H1 (cell line): ENCODE results near the gene RRBP1. TPM values are rescaled to one million over a fixed set of nuclear protein-coding genes. Genes with fewer than 3 reads are reported as not detected.

ENCODE experiments used
- CTCF ChIA-PET: fragments of 300-600 bp; sonication (Branson Sonifier 250); formaldehyde crosslinking; loops from one replicate; lab custom pipeline; 2021; ENCODE audit not compliant: partially characterized antibody; lab: Charles Lee
- POLR2A ChIA-PET: fragments of 300-600 bp; sonication (Branson Sonifier 250); formaldehyde crosslinking; loops from one replicate; lab custom pipeline; 2021; ENCODE audit warnings: inconsistent platforms; ENCODE audit not compliant: partially characterized antibody; lab: Charles Lee
- DNase-seq, 2 experiments: peaks; one replicate each; pipeline versions ENCODE4 v3.0.0 to v3.0.0-alpha.2; 2010 to 2022; ENCODE audit warnings: low spot score in 2 of 2, low read depth in 1 of 2, mixed read lengths in 1 of 2
- FAIRE-seq: peaks from 2 replicates; lab custom pipeline; 2011; peaks lifted over from hg19 to GRCh38; lab: Jason Lieb, UNC
- H2AFZ ChIP-seq: 2 replicates; pipeline ENCODE4 v1.8.1; 2012; ENCODE audit warnings: low read length, inconsistent platforms
- H2AK5ac ChIP-seq: 2 replicates; pipeline ENCODE4 v1.6.1; 2013; ENCODE audit warnings: low read depth, low read length
- H2BK120ac ChIP-seq: replicated peaks from 2 replicates; pipeline ENCODE3; 2013; ENCODE audit warnings: low read depth, low read length, inconsistent platforms
- H2BK12ac ChIP-seq: 2 replicates; pipeline ENCODE4 v1.6.1; 2013; ENCODE audit warnings: low read depth, low read length
- H2BK15ac ChIP-seq: 2 replicates; pipeline ENCODE4 v1.6.1; 2013; ENCODE audit warnings: low read length
- H2BK20ac ChIP-seq: 2 replicates; pipeline ENCODE4 v1.6.1; 2013; ENCODE audit warnings: low read length
- H2BK5ac ChIP-seq: 2 replicates; pipeline ENCODE4 v1.6.1; 2013; ENCODE audit warnings: low read depth, low read length
- H3K14ac ChIP-seq: 2 replicates; pipeline ENCODE4 v1.6.1; 2013; ENCODE audit warnings: inconsistent platforms; ENCODE audit not compliant: insufficient read length
- H3K18ac ChIP-seq: 2 replicates; pipeline ENCODE4 v1.6.1; 2013; ENCODE audit warnings: low read length; ENCODE audit errors: extremely low read depth
- H3K23ac ChIP-seq: 2 replicates; pipeline ENCODE4 v1.6.1; 2013; ENCODE audit warnings: inconsistent platforms; ENCODE audit not compliant: insufficient read length
- H3K23me2 ChIP-seq: 2 replicates; pipeline ENCODE4 v1.6.1; 2013; ENCODE audit warnings: low read depth, low read length
- H3K27ac ChIP-seq: 2 replicates; pipeline ENCODE4 v1.6.1; 2011; ENCODE audit warnings: low read depth, low read length, inconsistent platforms
- H3K27me3 ChIP-seq, 4 experiments: replicated peaks in 1 of 4; 1 replicate in 1 of 4; 2 replicates in 3 of 4; pipeline versions ENCODE4 v1.6.1 to v1.8.1; 2011 to 2013; ENCODE audit warnings: low read length in 3 of 4, mild to moderate bottlenecking in 3 of 4, inconsistent platforms in 2 of 4, mixed read lengths in 2 of 4, moderate library complexity in 1 of 4; ENCODE audit not compliant: control insufficient read depth in 3 of 4, insufficient read depth in 3 of 4; ENCODE audit errors: extremely low read depth in 1 of 4
- H3K36me3 ChIP-seq, 4 experiments: 2 replicates each; pipeline versions ENCODE4 v1.6.1 to v1.8.1; 2011 to 2013; ENCODE audit warnings: mild to moderate bottlenecking in 4 of 4, low read length in 3 of 4, moderate library complexity in 2 of 4, control low read depth in 1 of 4, inconsistent platforms in 1 of 4; ENCODE audit not compliant: insufficient read depth in 4 of 4, control insufficient read depth in 2 of 4
- H3K4ac ChIP-seq: replicated peaks from 2 replicates; pipeline ENCODE3; 2013; ENCODE audit warnings: low read length, low read depth, mixed read lengths, inconsistent platforms; ENCODE audit not compliant: insufficient read length
- H3K4me1 ChIP-seq, 4 experiments: replicated peaks in 1 of 4; 1 replicate in 1 of 4; 2 replicates in 3 of 4; pipeline versions ENCODE4 v1.6.1 to v1.8.1; 2011 to 2013; ENCODE audit warnings: low read length in 3 of 4, inconsistent platforms in 2 of 4, mixed read lengths in 1 of 4; ENCODE audit not compliant: insufficient read depth in 4 of 4, control insufficient read depth in 3 of 4
- H3K4me2 ChIP-seq, 2 experiments: 2 replicates each; pipeline versions ENCODE4 v1.6.1 to v1.8.1; 2011 to 2013; ENCODE audit warnings: low read depth in 2 of 2, low read length in 2 of 2, control low read depth in 1 of 2, inconsistent platforms in 1 of 2, mild to moderate bottlenecking in 1 of 2; ENCODE audit not compliant: insufficient read depth in 1 of 2
- H3K4me3 ChIP-seq, 4 experiments: fragments of 200-600, 300-600 bp in 1 of 4; sonication (generic), shearing (Covaris generic), sonication (Bioruptor Twin) in 1 of 4; 2 replicates each; pipeline versions ENCODE4 v1.5.1 to v1.8.1; 2011 to 2016; ENCODE audit warnings: low read length in 4 of 4, low read depth in 3 of 4, control low read depth in 2 of 4, inconsistent platforms in 2 of 4, mild to moderate bottlenecking in 2 of 4, mixed read lengths in 1 of 4, moderate library complexity in 1 of 4; ENCODE audit not compliant: insufficient read depth in 2 of 4; ENCODE audit errors: extremely low read depth in 1 of 4
- H3K56ac ChIP-seq: replicated peaks from 2 replicates; pipeline ENCODE3; 2013; ENCODE audit warnings: low read depth, mild to moderate bottlenecking, mixed read lengths, low read length, inconsistent platforms; ENCODE audit not compliant: insufficient read length
- H3K79me1 ChIP-seq: 2 replicates; pipeline ENCODE4 v1.6.1; 2013; ENCODE audit warnings: low read depth, low read length, control low read depth
- H3K79me2 ChIP-seq, 2 experiments: 2 replicates each; pipeline versions ENCODE4 v1.6.1 to v1.8.1; 2012 to 2013; ENCODE audit warnings: low read length in 2 of 2, mild to moderate bottlenecking in 2 of 2, inconsistent platforms in 1 of 2; ENCODE audit not compliant: insufficient read depth in 2 of 2, control insufficient read depth in 1 of 2
- H3K9ac ChIP-seq, 4 experiments: replicated peaks in 1 of 4; 1 replicate in 1 of 4; 2 replicates in 3 of 4; pipeline versions ENCODE4 v1.6.1 to v1.8.1; 2011 to 2013; ENCODE audit warnings: low read depth in 3 of 4, low read length in 3 of 4, control low read depth in 2 of 4, mild to moderate bottlenecking in 2 of 4, moderate library complexity in 2 of 4, inconsistent platforms in 1 of 4; ENCODE audit errors: extremely low read depth in 1 of 4
- H3K9me3 ChIP-seq, 2 experiments: 2 replicates each; pipeline versions ENCODE4 v1.6.1 to v1.8.1; 2012 to 2013; ENCODE audit warnings: mild to moderate bottlenecking in 2 of 2, moderate library complexity in 2 of 2, control low read depth in 1 of 2, inconsistent platforms in 1 of 2, low read depth in 1 of 2, low read length in 1 of 2, mixed read lengths in 1 of 2; ENCODE audit not compliant: insufficient read depth in 2 of 2
- H4K20me1 ChIP-seq, 2 experiments: replicated peaks in 1 of 2; 2 replicates each; pipeline versions ENCODE3 to v1.8.1; 2011 to 2013; ENCODE audit warnings: inconsistent platforms in 2 of 2, low read length in 2 of 2, mild to moderate bottlenecking in 1 of 2; ENCODE audit not compliant: insufficient read depth in 2 of 2, control insufficient read depth in 1 of 2
- H4K5ac ChIP-seq: 2 replicates; pipeline ENCODE4 v1.6.1; 2013; ENCODE audit warnings: low read length, low read depth, mixed read lengths, inconsistent platforms; ENCODE audit not compliant: insufficient read length
- H4K8ac ChIP-seq: 2 replicates; pipeline ENCODE4 v1.8.0; 2013; ENCODE audit warnings: mild to moderate bottlenecking, moderate library complexity, low read length, inconsistent platforms; ENCODE audit not compliant: insufficient read depth; ENCODE audit errors: extremely low read depth
- H4K91ac ChIP-seq: replicated peaks from 2 replicates; pipeline ENCODE3; 2013; ENCODE audit warnings: low read length, mixed read lengths, inconsistent platforms; ENCODE audit not compliant: insufficient read length
- BACH1 ChIP-seq: IDR thresholded peaks from 2 replicates; pipeline ENCODE4 v1.6.1; 2012; ENCODE audit warnings: low read length, improper control_type of control experiment
- CBX5 ChIP-seq: fragments of 300-800, 300-1000 bp; sonication (generic); IDR thresholded peaks from 2 replicates; pipeline ENCODE4 v1.7.1; 2016; ENCODE audit warnings: antibody characterized with exemption, low read length, low read depth
- CHD2 ChIP-seq: IDR thresholded peaks from 2 replicates; pipeline ENCODE4 v1.6.1; 2012; ENCODE audit warnings: low read length, improper control_type of control experiment
- EP300 ChIP-seq, 2 experiments: IDR thresholded peaks; 1 replicate in 1 of 2; 2 replicates in 1 of 2; pipeline ENCODE4 v1.6.1; 2011 to 2012; ENCODE audit warnings: low read depth in 2 of 2, low read length in 2 of 2, mild to moderate bottlenecking in 2 of 2, borderline replicate concordance in 1 of 2, inconsistent platforms in 1 of 2, moderate library complexity in 1 of 2
- EZH2 ChIP-seq: fragments of 200-600 bp; sonication (generic); IDR thresholded peaks from 2 replicates; pipeline ENCODE4 v1.7.1; 2012; ENCODE audit warnings: low read depth, mild to moderate bottlenecking, moderate library complexity, low read length, inconsistent platforms; ENCODE audit not compliant: severe bottlenecking
- HDAC2 ChIP-seq, 2 experiments: fragments of 300-600 bp in 1 of 2; sonication (generic) in 1 of 2; IDR thresholded peaks; 2 replicates each; pipeline ENCODE4 v1.6.1; 2011 to 2012; ENCODE audit warnings: low read depth in 2 of 2, low read length in 2 of 2, mild to moderate bottlenecking in 2 of 2, moderate library complexity in 2 of 2, borderline replicate concordance in 1 of 2, inconsistent platforms in 1 of 2
- RAD21 ChIP-seq, 2 experiments: IDR thresholded peaks in 1 of 2; conservative IDR thresholded peaks in 1 of 2; 2 replicates each; pipeline ENCODE4 v1.6.1; 2011; ENCODE audit warnings: low read depth in 2 of 2, low read length in 2 of 2, improper control_type of control experiment in 1 of 2, inconsistent platforms in 1 of 2, mild to moderate bottlenecking in 1 of 2, moderate library complexity in 1 of 2
- SAP30 ChIP-seq: fragments of 300-600 bp; sonication (generic); IDR thresholded peaks from 2 replicates; pipeline ENCODE4 v1.7.1; 2012; ENCODE audit warnings: low read length, moderate library complexity, mild to moderate bottlenecking, inconsistent platforms; ENCODE audit not compliant: insufficient read depth, insufficient replicate concordance
- TBP ChIP-seq: IDR thresholded peaks from 2 replicates; pipeline ENCODE4 v1.6.1; 2011; ENCODE audit warnings: low read depth, low read length, improper control_type of control experiment
- whole genome bisulfite sequencing, 2 experiments: shearing (Covaris generic) in 1 of 2; methylation state at CpG; one replicate each; pipeline versions ENCODE4 v1.1.6 to v1.1.7; 2013 to 2015; ENCODE audit warnings: low lambda C conversion rate in 2 of 2, mixed read lengths in 2 of 2, inconsistent platforms in 1 of 2, low coverage in 1 of 2, missing lambda C conversion rate in 1 of 2; ENCODE audit not compliant: insufficient replicate concordance in 2 of 2, insufficient coverage in 1 of 2, insufficient read length in 1 of 2; ENCODE audit errors: extremely low coverage in 1 of 2, missing lambda C conversion rate in 1 of 2; 5-methylcytosine and 5-hydroxymethylcytosine counted together
- polyA plus RNA-seq, 7 experiments: library from polyadenylated mRNA; depleted of rRNA in 3 of 7; stranded (reverse) in 5 of 7; unstranded in 2 of 7; fragments of >200 nt in 5 of 7; fragments of 200-250 nt in 2 of 7; gene quantifications; 1 replicate in 5 of 7; 2 replicates in 1 of 7; 4 replicates in 1 of 7; pipeline versions ENCODE4 v1.2.1 to v1.2.3, GENCODE V29; 2011 to 2013; ENCODE audit warnings: missing spikeins in 2 of 7, mixed read lengths in 2 of 7
- total RNA-seq: library from RNA; stranded (reverse); fragmentation: NEBNext Ultra II Directional; extraction: Animal tissue kit (Norgen Biotek cat#: 25700); gene quantifications from 2 replicates; pipeline ENCODE4 v1.2.1, GENCODE V29; 2021

RRBP1 gene
- total and polyA plus RNA-seq, 2 of the 8 experiments (the other 6 are each of a cell fraction or from before 2014, with no cell fraction given) = 15.9 to 157 TPM

- DNase-seq (peak in 1 of 2 experiments; percentile 92), FAIRE-seq (no peak)
- H3K56ac ChIP-seq = no peak overlapping the region
- peak overlapping the region; percentile 14; the same call in 1 of the 2 replicates for H3K27ac ChIP-seq
- no peak overlapping the region for H4K5ac ChIP-seq
- peaks cover 10% of the 10 kb centered on the region; the same call in 1 of the 2 replicates for H3K23me2 ChIP-seq
- H2BK15ac ChIP-seq = no peak overlapping the region
- no peak overlapping the region for H3K23ac ChIP-seq
- POLR2A ChIA-PET = interaction anchor here (1.3 to 3.6 kb wide), 9 partner anchors 17 to 288 kb away, joined by 3 to 19 read pairs (median 4); partner anchors contain the start of genes MGME1 and SNX5
- H3K9ac ChIP-seq = peak overlapping the region in 2 of 4 experiments; percentile 47 to 89; a peak in 5 of 7 replicates
- H2AK5ac ChIP-seq = no peak overlapping the region
- no peak overlapping the region for H2AFZ ChIP-seq
- no peaks in the 10 kb centered on the region for H3K27me3 ChIP-seq
- H4K20me1 ChIP-seq = peaks cover 8 to 15% of the 10 kb centered on the region in 2 experiments
- 2% methylated on average over 24 of the region's 110 CpGs; no CpG with 5 or more reads in 1 of the 2 experiments for WGBS, 2 experiments
- no peak overlapping the region for H3K14ac ChIP-seq
- no peak overlapping the region for H2BK20ac ChIP-seq
- H2BK12ac ChIP-seq = no peak overlapping the region
- peaks cover 0 to 8% (median 1%) of the 10 kb centered on the region in 4 experiments; a peak in 3 of 8 replicates for H3K36me3 ChIP-seq
- H3K4me1 ChIP-seq = peaks cover 6 to 12% (median 9%) of the 10 kb centered on the region in 4 experiments; a peak in 6 of 7 replicates
- peaks cover 17 to 47% of the 10 kb centered on the region in 2 experiments for H3K79me2 ChIP-seq
- H4K8ac ChIP-seq = peak overlapping the region; percentile 64
- CTCF ChIA-PET = interaction anchor here (0.6 to 4.0 kb wide), 20 partner anchors 10 to 257 kb away, joined by 3 to 24 read pairs (median 4); no protein-coding TSS in a partner anchor
- no peak overlapping the region for H2BK120ac ChIP-seq
- H4K91ac ChIP-seq = no peak overlapping the region
- peak overlapping the region; percentile 86 to 95 for H3K4me2 ChIP-seq
- H3K4me3 ChIP-seq = peak overlapping the region; percentile 87 to 96 (median 94)
- H3K9me3 ChIP-seq = no peaks in the 10 kb centered on the region
- peaks cover 16% of the 10 kb centered on the region for H3K79me1 ChIP-seq
- H3K18ac ChIP-seq = no peak overlapping the region; the same call in 1 of the 2 replicates
- H2BK5ac ChIP-seq = peak overlapping the region; percentile 55; the same call in 1 of the 2 replicates
- H3K4ac ChIP-seq = no peak overlapping the region
- TF ChIP-seq EP300 (IDR thresholded peaks at IDR 0.05; ENCODE audit: borderline replicate concordance in 1 of 2, low read depth in 2 of 2, low read length in 2 of 2) = peak in 1 of 2 experiments; percentile 51; a peak in 1 of 3 replicates
- peak; percentile 56 to 77 for TF ChIP-seq RAD21 (IDR thresholded peaks at IDR 0.05 in 1 of 2, conservative IDR thresholded peaks at IDR 0.05 in 1 of 2; ENCODE audit: low read depth in 2 of 2, low read length in 2 of 2)
- no peak for TF ChIP-seq EZH2
- TF ChIP-seq HDAC2 (IDR thresholded peaks at IDR 0.05; ENCODE audit: borderline replicate concordance in 1 of 2, low read depth in 2 of 2, low read length in 2 of 2) = peak in 1 of 2 experiments; percentile 29; a peak in 1 of 4 replicates
- no peak for TF ChIP-seq SAP30
- no peak for TF ChIP-seq BACH1
- TF ChIP-seq TBP = no peak
- TF ChIP-seq CHD2 = no peak
- TF ChIP-seq CBX5 = no peak
These were observed 961 bp downstream of the RRBP1 start for GRCh38 chr20:17680836-17681725.
